K562 (cell line): Measurements from ENCODE around the gene DLGAP1. TPM values are rescaled to one million over a fixed set of nuclear protein-coding genes. Genes with fewer than 3 reads are reported as not detected.

Experiments used
- CTCFL ChIP-seq: IDR thresholded peaks from 2 replicates; pipeline ENCODE4 v1.6.1; 2011; ENCODE audit warnings: borderline replicate concordance, low read depth, mild to moderate bottlenecking, moderate library complexity, low read length; ENCODE audit not compliant: insufficient read depth, poor library complexity, severe bottlenecking
- RBM15 ChIP-seq: fragments of 200-400 bp; formaldehyde crosslinking; IDR thresholded peaks from 2 replicates; pipeline ENCODE4 v1.6.1; 2018; ENCODE audit warnings: mild to moderate bottlenecking, low read length, moderate library complexity; ENCODE audit not compliant: insufficient read depth
- RBM34 ChIP-seq: fragments of 200-400 bp; formaldehyde crosslinking; IDR thresholded peaks from 2 replicates; pipeline ENCODE4 v1.6.1; 2018; ENCODE audit warnings: low read length, borderline replicate concordance; ENCODE audit not compliant: insufficient read depth
- REST ChIP-seq, 2 experiments: fragments of 450-650 bp; formaldehyde crosslinking in 1 of 2; IDR thresholded peaks; 2 replicates each; pipeline versions ENCODE4 v1.4.0 to v1.6.1; 2014 to 2020; ENCODE audit warnings: mild to moderate bottlenecking in 2 of 2, borderline replicate concordance in 1 of 2, low read depth in 1 of 2
- ZC3H11A ChIP-seq: IDR thresholded peaks from 2 replicates; pipeline ENCODE4 v1.6.1; 2012; ENCODE audit warnings: low read depth, low read length, improper control_type of control experiment
- polyA plus RNA-seq, 8 experiments: library from polyadenylated mRNA; depleted of rRNA in 4 of 8; stranded (reverse) in 5 of 8; unstranded in 3 of 8; fragments of >200 nt; fragmentation: Nextera tagmentation in 2 of 8; fragmentation: Illumina TruSeq in 1 of 8; extraction: Ambion mirVana in 2 of 8; extraction: Trizol in 1 of 8; gene quantifications; 2 replicates each; pipeline versions ENCODE4 v1.2.1 to v1.2.3, GENCODE V29; 2011 to 2014; ENCODE audit warnings: inconsistent platforms in 1 of 8, missing spikeins in 1 of 8
- total RNA-seq, 7 experiments: library from RNA; depleted of rRNA in 6 of 7; stranded (reverse); fragments of >200 nt in 6 of 7; fragmentation: Illumina TruSeq in 2 of 7; extraction: Trizol in 2 of 7; gene quantifications; 2 replicates each; pipeline versions ENCODE4 v1.2.1 to v1.2.3, GENCODE V29; 2011 to 2021; ENCODE audit warnings: low replicate concordance in 1 of 7

Gene DLGAP1
- total and polyA plus RNA-seq, 9 of the 15 experiments (the other 6 are each of a cell fraction or from before 2014, with no cell fraction given), result 0.04 to 0.22 (median 0.08) TPM

GRCh38 chr18:3832025-3832638 lies 623.0 kb downstream of the DLGAP1 start (continued):
- TF ChIP-seq REST (IDR thresholded peaks at IDR 0.05; ENCODE audit: borderline replicate concordance) (no peak), REST (CRISPR knock-in tag; IDR thresholded peaks at IDR 0.05; ENCODE audit: low read depth) (no peak), ZC3H11A (no peak), CTCFL (no peak), RBM34 (no peak), RBM15 (no peak)
